HG02885 (cell line): Measurements from ENCODE around the gene GNB5.

Experiments
- ATAC-seq: cut with Tn5 transposase; IDR thresholded peaks from one replicate; pipeline ENCODE4 v1.9.1; 2021; ENCODE audit warnings: mild to moderate bottlenecking; ENCODE audit not compliant: unreplicated experiment, poor library complexity

GNB5 gene

GRCh38 chr15:52150043-52150825, 41.0 kb downstream of the GNB5 start:
- no peak for ATAC-seq

- ATAC-seq, result no peak
Observed at GRCh38 chr15:52148403-52148802, 42.8 kb downstream of the GNB5 start.

GRCh38 chr15:52146776-52147175, 44.4 kb downstream of the GNB5 start:
- no peak for ATAC-seq

GRCh38 chr15:52146261-52146660, 44.9 kb downstream of the GNB5 start:
- no peak for ATAC-seq

DNA sequence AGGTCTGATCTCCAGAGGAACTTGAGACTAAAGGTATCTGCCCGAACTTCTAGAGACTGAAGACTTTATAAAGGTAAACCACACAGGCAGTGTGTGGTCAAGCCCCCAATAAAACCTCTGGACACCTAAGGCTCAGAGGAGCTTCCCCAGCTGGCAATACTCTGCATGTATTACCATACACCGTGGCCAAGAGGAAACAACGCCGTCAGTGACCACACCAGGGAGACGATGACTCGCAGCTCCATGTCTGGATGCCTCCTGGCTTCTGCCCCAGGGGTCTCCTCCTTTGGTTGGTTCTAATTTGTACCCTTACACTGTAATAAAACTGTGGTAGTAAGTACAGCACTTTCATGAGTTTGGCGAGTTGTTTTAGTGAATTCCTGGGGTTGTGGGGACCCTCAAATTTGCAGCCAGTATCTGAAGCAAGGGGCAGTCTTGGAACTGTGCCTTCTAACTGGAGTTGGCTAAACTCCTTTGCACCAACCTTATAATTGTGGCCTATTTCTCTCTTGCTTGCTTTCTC, 46.5 kb downstream of the GNB5 start:
- ATAC-seq, result no peak

GRCh38 chr15:52143873-52144272, 47.3 kb downstream of the GNB5 start:
- no peak for ATAC-seq

DNA sequence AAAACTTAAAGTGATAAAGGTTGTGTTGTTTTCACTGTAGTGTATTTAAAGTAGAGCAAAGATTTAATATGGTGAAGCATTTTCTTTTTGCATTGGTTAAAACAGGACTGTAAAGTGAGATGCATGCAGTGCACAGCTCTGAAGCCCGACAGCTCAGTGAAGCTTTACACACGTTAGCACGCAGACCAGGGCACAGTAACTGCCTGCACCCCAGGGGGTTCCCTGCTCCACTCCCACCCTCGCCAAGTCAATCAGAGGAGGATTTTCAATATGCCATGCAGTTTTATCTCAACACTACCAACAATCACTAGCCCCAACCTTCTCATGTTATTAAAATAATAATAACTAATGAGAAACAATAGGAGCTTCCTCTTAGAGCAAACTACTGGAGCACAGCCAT, 50.5 kb downstream of the GNB5 start:
- ATAC-seq, result no peak

DNA sequence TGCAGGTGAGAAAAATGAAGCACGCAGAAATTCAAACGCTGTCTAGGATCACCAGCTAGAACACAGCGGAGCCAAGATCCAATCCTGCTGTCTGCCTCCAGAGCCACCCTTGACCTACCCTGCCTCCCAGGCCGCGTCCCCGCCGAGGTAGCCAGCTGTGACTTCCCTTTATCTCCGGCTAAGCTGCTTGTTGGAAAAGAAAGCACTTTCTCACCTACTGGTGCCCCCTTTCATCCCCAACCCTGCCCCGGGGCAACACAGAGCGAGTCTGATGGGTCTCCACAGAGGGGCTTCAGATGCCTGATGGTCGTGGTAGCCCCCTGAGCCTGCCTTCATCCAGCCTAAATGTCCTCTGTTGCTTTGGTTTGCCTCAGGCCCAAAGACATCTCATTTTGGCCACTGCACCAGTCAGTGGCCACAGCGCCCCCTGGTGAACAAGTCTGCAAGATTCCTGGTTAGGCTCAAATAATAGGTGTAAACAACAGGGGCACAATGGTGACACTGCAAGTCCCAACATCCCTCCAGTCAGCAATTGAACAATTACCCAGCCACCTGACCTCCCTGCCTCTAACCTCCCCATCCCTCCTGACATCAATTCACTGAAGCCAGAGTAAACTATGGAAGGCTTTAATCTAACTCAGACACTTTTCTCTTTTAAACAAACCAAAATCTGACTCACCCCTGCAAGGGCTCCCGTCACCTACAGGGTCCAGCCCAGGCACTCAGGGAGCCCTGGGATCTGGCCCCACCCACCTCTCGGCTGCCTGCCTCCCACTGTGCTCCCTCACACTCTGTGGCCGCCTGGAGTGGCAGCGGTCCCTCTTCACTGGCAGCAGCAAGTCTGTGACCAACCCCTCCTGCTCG, 51.4 kb downstream of the GNB5 start:
- peak; percentile 53 for ATAC-seq

DNA sequence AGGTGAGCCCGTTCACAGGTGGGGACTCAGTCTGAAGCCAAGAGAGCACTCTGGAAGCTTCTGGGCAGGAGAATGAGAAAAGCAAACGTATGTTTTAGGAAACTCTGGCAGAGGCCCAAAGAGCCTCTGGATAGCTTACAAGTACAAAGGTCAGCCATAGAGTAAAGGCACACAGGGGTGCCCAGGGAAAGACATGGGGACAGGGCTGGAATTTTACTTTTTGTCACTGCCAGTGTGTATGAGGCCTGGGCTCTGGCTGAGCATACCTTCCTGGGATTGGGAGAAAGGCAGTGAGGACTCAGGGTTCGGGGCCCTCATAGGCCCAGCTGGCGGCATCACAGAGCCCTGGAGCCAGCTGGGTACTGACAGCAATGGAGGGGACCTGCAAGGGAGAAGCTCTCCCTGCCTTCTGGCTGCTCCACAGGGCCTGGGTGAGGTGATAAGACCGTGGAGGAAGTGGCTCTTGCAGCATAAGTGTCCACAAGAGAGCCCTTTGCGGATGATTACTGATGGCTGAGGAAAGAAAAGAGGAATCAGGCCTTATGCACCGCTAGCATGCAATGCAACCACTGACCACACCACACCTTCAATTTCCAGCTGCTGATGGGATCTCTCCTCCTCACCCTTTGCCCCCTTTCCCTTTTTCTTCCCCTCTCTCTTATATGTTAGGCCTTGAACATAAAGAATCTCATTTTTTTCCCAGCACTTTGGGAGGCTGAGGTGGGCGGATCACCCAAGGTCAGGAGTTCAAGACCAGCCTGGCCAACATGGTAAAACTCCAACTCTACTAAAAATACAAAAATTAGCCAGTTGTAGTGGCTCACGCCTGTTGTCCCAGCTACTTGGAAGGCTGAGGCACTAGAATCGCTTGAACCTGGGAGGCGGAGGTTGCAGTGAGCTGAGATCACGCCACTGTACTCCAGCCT, 53.5 kb downstream of the GNB5 start:
- ATAC-seq, result no peak

- no peak for ATAC-seq
Observed at GRCh38 chr15:52136442-52136980, 54.7 kb downstream of the GNB5 start.

DNA sequence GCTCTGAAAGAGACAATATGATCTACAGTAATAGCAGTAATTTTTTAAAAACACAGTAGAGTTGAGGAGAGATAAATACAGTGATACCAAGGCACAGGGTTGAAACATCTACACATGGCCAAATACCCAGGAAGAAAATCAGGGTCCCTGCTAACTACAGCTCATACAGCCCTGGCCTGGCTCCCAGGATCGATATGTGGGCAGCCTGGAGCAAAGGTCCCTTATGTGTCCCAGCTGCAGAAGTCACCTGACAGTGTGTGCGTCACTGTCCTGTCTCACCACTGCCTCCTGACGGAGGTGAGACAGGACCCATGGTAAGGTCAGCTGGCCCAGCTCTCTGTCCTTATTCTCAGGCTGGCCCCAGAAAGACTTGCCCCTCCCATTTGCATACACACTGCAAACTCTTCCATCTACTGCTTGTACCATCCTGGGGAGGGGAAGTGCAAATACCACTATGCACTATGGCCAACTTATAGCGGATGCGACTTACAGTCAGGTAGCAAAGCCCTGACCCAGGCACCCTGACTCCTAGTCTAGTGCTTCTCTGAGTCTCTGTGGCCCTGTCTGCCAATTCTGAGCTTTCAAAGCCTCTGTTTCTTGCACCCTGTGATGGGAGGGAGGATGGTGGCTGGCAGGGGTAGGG, 56.6 kb downstream of the GNB5 start:
- no peak for ATAC-seq

GRCh38 chr15:52133510-52134220, 57.5 kb downstream of the GNB5 start:
- ATAC-seq, result no peak

DNA sequence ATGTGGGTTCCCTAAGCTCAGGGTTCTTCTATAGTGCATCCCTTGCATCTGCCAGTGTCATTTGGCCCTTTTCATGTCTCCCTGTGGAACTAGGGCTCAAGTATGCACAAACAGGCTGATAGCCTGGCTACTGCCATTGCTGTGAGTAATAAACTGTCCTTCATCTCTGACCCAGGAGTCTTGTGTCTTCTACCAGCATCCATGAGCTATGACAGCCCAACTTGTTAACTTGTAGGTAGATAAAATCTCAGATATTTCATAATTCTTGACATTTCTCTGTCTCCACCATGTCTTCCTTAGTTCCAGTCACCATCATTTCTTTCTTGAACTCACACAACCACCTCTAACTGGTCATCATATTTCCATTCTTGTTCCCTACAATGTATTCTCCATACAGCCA, 59.1 kb downstream of the GNB5 start:
- no peak for ATAC-seq

DNA sequence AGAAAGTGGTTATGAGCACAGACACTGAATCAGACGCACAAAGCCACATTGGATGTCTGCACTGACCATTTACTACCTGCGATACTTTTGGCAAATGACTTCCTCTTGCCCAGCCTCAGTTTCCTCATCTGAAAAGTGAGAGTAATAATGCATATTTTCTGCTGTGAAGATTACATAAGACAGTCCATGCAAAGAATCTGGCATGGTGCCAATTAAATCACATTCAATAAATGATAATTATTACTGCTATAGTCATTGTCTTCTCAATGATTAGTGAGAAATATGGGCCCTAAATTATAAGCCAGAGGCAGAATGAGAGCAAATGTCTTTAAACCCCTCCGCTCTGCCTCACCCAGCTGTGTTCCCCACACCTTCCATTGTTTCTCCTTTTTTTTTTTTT, 62.6 kb downstream of the GNB5 start:
- no peak for ATAC-seq

GRCh38 chr15:52124270-52124880, 66.8 kb downstream of the GNB5 start:
- ATAC-seq, result no peak

- no peak for ATAC-seq
Observed at GRCh38 chr15:52121896-52122295, 69.3 kb downstream of the GNB5 start.

GRCh38 chr15:52121006-52121405, 70.2 kb downstream of the GNB5 start:
- ATAC-seq, result no peak

DNA sequence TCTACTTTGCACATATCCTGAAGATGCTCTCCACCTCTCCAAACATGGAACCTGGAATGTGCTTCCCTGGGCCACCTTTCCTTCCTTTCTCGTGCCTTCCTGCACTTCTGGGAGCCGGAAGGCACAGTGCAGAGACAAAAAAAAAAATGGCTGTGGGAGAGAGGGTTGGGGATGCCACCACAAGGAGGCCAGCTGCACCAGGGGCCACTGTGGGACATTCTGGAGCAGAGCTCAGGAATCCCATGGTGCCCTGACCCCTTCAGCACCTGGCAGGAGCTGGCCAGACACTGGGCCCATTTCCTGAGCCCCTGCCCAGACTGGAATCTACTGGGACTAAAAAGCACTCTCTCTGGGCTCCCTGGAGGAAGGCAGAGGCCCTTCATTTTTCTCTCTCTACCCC, 70.7 kb downstream of the GNB5 start:
- ATAC-seq, result no peak
